GM12865 (cell line): ENCODE measurements around the gene CNIH3.

Experiments
- DNase-seq: peaks from one replicate; pipeline ENCODE4 v3.0.0; 2010; ENCODE audit warnings: low read depth
- H3K4me3 ChIP-seq: 2 replicates; pipeline ENCODE4 v1.5.1; 2011; ENCODE audit warnings: mild to moderate bottlenecking, low read depth, low read length, control low read depth
- TF ChIP-seq, protein P1 (sequence below): IDR thresholded peaks from 2 replicates; pipeline ENCODE4 v1.5.1; 2011; ENCODE audit warnings: low read length, control low read depth, low read depth, inconsistent platforms; ENCODE audit not compliant: insufficient read depth; ENCODE audit errors: missing control alignments

CNIH3 gene

DNA sequence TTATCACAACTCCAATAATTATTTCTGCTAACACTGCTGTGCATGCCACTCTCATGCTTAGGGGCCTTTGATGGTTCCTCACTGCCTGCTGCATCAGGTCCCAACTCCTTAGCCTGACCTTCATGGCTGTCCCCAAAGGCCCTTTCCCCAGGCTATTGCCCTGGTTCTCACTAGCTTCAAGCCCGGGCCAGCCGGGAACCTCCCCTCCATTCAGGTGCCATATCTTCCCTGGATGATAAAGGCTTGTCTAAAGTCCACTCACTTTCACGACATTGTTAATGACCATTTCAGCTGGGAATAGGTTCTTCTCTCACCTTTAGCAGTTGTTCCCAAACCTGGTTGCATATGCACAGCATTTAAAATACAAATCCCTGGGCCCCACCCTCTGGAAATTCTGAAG lies 95.8 kb downstream of the CNIH3 start:
- DNase-seq: no peak
- TF ChIP-seq, protein P1, sequence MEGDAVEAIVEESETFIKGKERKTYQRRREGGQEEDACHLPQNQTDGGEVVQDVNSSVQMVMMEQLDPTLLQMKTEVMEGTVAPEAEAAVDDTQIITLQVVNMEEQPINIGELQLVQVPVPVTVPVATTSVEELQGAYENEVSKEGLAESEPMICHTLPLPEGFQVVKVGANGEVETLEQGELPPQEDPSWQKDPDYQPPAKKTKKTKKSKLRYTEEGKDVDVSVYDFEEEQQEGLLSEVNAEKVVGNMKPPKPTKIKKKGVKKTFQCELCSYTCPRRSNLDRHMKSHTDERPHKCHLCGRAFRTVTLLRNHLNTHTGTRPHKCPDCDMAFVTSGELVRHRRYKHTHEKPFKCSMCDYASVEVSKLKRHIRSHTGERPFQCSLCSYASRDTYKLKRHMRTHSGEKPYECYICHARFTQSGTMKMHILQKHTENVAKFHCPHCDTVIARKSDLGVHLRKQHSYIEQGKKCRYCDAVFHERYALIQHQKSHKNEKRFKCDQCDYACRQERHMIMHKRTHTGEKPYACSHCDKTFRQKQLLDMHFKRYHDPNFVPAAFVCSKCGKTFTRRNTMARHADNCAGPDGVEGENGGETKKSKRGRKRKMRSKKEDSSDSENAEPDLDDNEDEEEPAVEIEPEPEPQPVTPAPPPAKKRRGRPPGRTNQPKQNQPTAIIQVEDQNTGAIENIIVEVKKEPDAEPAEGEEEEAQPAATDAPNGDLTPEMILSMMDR: no peak
- no peak overlapping the region for H3K4me3 ChIP-seq

DNA sequence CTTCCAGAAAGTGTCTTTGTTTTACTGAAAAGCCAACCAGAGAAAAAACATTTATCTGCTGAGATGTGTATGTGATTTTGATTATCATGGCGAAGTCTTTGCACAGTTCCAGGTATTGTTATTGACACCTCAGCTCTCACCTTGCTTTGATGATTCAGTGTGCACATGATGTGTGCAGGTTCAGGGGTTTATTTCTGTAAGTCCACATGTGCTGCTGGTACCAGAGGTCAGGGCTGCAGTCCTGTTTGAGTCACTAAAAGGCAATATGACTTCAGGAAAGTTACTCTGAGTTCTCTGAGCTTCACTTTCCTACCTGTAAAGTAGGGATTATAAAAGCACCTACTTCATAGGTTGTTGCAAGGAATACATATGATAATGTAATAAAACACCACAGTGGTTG lies 97.1 kb downstream of the CNIH3 start:
- TF ChIP-seq, protein P1: no peak
- no peak overlapping the region for H3K4me3 ChIP-seq
- DNase-seq: no peak

DNA sequence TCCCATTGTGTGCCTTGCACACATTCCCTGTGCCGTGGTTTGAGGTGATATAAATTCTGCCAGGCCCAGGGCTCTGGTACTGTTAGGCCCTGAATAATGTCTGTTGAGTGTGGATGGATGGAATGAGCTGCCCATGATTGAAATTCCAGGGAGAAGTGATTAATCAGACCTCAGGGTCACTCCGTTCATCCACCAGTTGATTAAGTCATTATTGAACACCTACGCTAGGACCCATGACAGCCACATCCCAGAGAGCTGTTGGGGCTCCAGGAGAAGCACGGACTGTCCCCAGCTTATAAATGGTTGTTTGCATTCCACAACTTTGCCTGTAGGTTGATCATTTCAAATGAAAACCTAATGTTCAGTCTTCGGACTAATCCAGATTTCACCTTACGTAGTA lies 98.4 kb downstream of the CNIH3 start:
- DNase-seq: no peak
- no peak overlapping the region for H3K4me3 ChIP-seq
- TF ChIP-seq, protein P1: no peak

DNA sequence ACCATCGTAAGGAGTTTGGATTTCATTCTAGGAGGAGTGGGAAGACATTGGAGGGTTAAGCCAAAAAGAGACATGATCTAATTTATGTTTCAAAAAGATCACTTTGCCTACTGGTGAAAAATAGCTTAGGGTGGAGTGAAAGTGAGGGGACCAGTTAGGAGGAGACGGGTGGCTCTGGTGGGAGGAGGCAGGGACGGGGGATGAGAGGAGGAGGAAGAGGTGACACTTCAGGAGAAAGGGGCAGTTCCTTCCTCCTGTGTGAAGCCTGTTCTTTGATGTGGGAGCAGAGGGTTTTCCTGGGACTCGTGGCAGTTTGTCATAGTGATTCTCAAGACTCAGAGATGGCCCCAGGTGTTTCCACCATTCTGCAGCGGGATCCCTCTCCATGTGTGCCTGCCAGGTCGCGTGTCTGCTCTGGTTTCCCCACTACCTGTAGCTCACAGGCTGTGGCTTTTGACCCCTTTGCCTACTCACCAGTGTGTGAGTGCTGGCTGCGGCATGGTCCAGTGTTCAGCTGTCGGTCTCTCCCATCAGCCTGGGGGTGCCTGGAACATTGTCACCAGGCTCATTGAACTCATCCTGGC lies 102.4 kb downstream of the CNIH3 start:
- no peak for DNase-seq
- TF ChIP-seq, protein P1: no peak
- no peak overlapping the region for H3K4me3 ChIP-seq

DNA sequence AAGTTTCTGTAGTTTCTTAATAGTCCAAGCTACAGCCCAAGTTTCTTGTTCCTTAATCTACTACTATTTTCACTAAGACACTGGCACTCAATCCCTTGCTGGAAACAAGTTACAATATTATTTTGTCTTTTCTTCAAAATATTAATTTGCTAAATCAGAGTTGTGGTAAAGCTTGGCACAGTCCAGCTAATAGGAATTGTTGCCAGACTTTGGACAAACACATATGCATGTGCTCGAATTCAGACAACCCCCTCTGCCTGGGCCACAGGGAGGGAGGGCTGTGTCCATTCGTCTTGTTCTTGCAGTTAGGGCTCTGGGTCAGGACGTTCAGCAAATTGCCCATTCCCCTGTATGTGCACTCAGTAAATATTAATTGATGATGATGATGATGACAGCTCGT lies 103.6 kb downstream of the CNIH3 start:
- H3K4me3 ChIP-seq: no peak overlapping the region
- TF ChIP-seq, protein P1: no peak
- DNase-seq: no peak

DNA sequence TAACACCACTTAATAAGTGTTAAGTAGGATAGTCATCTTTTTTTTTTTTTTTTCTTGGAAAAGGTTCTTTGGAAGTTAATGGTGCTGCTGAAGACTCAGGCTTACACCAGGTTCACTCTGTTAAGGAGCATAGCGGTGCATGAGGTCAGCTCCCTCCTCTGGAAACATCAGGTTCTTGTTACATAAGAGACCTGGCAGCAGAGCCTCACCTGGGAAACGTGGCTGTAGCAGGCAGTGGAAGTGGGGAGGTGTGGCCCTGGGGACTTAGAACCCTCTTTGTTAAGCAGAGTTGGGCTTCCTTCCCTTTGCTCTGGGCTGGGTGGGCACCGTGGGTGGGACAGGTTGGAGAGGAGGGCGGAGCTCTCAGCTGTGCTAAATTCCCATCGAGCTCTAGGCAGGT lies 104.1 kb downstream of the CNIH3 start:
- DNase-seq: no peak
- TF ChIP-seq, protein P1: no peak
- no peak overlapping the region for H3K4me3 ChIP-seq

DNA sequence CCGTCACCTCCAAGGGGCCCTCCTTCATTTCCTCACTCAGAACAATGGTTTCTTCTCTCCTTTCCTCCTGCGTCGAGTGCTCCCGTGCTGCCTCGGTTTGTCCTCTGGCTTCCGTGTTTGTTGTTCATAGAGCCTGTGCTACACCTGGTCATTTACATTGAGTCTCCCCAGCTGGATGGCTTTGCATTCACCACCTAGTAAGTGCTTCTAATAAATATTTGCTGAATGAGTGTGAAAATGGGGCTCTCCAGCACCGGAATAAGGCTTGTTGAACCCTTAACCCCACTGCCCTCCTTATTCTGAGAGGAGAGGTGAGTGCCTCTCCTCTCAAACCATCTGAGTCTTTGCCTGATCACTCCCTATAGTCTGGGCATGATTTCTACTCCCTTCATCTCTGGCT lies 104.9 kb downstream of the CNIH3 start:
- no peak for DNase-seq

More for the DNA sequence above, 104.9 kb downstream of the CNIH3 start:
- TF ChIP-seq, protein P1: no peak
- no peak overlapping the region for H3K4me3 ChIP-seq
